BJ (cell line): Measurements from ENCODE around the gene FAM20A. TPM values are rescaled to one million over a fixed set of nuclear protein-coding genes. Genes with fewer than 3 reads are reported as not detected.

Experiments
- CTCF ChIA-PET: fragments of 350-600 bp; formaldehyde crosslinking; extraction: SDS; loops from one replicate; lab custom pipeline; 2021; ENCODE audit warnings: antibody characterized with exemption, inconsistent platforms; lab: Yijun Ruan, JAX
- POLR2A ChIA-PET: fragments of 300-600 bp; sonication (Branson Sonifier 250); formaldehyde crosslinking; extraction: SDS; loops from one replicate; lab custom pipeline; 2021; ENCODE audit warnings: antibody characterized with exemption; lab: Charles Lee
- DNase-seq: peaks from one replicate; pipeline ENCODE4 v3.0.0-alpha.2; 2011; ENCODE audit warnings: low read depth
- H3K27me3 ChIP-seq: 2 replicates; pipeline ENCODE4 v1.6.0; 2011; ENCODE audit warnings: low read length; ENCODE audit not compliant: control insufficient read depth, insufficient read depth
- H3K36me3 ChIP-seq: 2 replicates; pipeline ENCODE4 v1.5.1; 2011; ENCODE audit warnings: low read length; ENCODE audit not compliant: control insufficient read depth, insufficient read depth
- H3K4me3 ChIP-seq: 2 replicates; pipeline ENCODE4 v1.5.1; 2011; ENCODE audit warnings: low read depth, mild to moderate bottlenecking, control low read depth, low read length
- CTCF ChIP-seq: IDR thresholded peaks from 2 replicates; pipeline ENCODE4 v1.5.1; 2011; ENCODE audit warnings: low read depth, mild to moderate bottlenecking, control low read depth, inconsistent platforms, low read length, moderate library complexity; ENCODE audit not compliant: insufficient read depth
- polyA plus RNA-seq: library from polyadenylated mRNA; depleted of rRNA; stranded (reverse); fragments of >200 nt; gene quantifications from 2 replicates; pipeline ENCODE4 v1.2.3, GENCODE V29; 2011

The FAM20A gene
- polyA plus RNA-seq, 1 experiment = 24.1 TPM

- Histone ChIP-seq H3K27me3 (no peaks in the 10 kb centered on the region), H3K4me3 (no peak overlapping the region), H3K36me3 (no peaks in the 10 kb centered on the region)
- no peak for DNase-seq
- TF ChIP-seq CTCF = no peak
- POLR2A ChIA-PET = interaction anchor here (0.6 kb wide), 1 partner anchor 68 kb away, joined by 9 read pairs; no protein-coding TSS in a partner anchor
- CTCF ChIA-PET = interaction anchor here (0.7 to 2.7 kb wide), 11 partner anchors 8 to 140 kb away, joined by 3 to 9 read pairs (median 5); partner anchors contain the start of gene FAM20A
Observed at GRCh38 chr17:68592682-68593641, 8.2 kb downstream of the FAM20A start.

DNA sequence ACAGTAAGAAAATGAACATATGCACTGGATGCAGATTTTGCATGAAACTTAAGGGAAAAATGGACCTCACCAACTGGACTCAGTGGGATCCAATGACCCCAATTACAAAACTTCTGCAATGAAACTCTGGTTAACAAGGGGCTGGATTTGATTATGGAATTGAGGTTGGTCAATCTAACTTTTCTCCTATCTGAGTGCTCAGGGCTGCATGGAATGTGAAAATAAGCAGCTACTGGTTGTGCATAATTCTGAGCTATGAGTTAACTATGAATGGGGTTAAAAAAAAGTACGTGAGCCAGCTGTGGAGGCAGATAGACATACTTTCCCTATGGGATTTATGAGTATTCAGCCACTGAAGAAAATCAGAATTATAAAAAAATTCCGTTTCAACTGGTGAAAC, 9.2 kb downstream of the FAM20A start:
- Histone ChIP-seq H3K27me3 (no peaks in the 10 kb centered on the region), H3K36me3 (no peaks in the 10 kb centered on the region), H3K4me3 (no peak overlapping the region)
- ChIA-PET CTCF (interaction anchor here (0.7 to 2.7 kb wide), 7 partner anchors 9 to 168 kb away, joined by 3 to 9 read pairs (median 5); partner anchors contain the start of gene FAM20A), POLR2A (interaction anchor here (0.6 kb wide), 1 partner anchor 67 kb away, joined by 9 read pairs; no protein-coding TSS in a partner anchor)
- DNase-seq = no peak
- no peak for TF ChIP-seq CTCF

DNA sequence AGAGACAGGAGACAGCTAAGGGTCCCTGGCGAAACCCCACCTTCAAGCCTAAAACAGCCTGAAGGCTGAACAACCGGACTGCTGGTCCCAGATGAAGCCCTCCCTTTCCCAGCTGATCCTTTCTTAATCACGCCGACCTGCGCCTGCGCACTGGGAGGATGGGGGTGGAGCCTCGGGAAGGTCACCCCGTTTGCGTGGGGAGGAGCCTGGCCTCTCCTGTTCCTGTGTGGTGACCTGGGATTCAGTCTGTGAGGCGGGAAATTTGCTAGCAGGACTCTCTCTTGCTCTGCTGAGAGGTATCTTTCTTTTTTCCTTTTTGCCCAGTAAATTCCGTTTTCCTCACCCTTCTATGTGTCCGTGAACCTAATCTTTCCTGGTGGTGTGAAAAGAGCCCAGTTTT, 9.6 kb downstream of the FAM20A start:
- no peak for TF ChIP-seq CTCF
- DNase-seq = no peak
- H3K27me3 ChIP-seq = no peaks in the 10 kb centered on the region
- H3K36me3 ChIP-seq = no peaks in the 10 kb centered on the region
- no peak overlapping the region for H3K4me3 ChIP-seq
- POLR2A ChIA-PET = no interaction called here
- CTCF ChIA-PET = interaction anchor here (0.7 to 2.7 kb wide), 5 partner anchors 10 to 168 kb away, joined by 3 to 9 read pairs (median 5); partner anchors contain the start of gene FAM20A

DNA sequence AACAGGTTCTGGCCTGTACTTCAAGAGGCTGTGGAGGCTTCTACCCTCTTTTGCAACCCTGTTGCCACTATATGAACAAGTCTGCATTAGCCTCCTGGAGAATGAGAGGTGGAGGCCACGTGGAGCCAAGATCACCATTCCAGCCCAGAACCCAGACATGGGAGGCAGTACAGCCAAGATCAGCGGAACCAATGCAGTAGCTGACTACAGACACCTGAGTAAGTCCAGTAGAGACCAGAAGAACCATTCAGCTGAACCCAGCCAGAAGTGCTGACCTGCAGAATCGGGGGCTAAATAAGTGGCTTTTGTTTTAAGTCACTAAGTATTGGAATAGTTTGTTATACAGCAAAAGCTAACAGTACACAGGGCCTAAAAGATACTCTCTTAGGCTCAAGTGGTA, 12.1 kb downstream of the FAM20A start:
- ChIA-PET CTCF (interaction anchor here (1.8 kb wide), 1 partner anchor 25 kb away, joined by 6 read pairs; no protein-coding TSS in a partner anchor), POLR2A (no interaction called here)
- no peak for TF ChIP-seq CTCF
- Histone ChIP-seq H3K36me3 (no peaks in the 10 kb centered on the region), H3K4me3 (no peak overlapping the region), H3K27me3 (no peaks in the 10 kb centered on the region; the same call in 1 of the 2 replicates)
- no peak for DNase-seq

DNA sequence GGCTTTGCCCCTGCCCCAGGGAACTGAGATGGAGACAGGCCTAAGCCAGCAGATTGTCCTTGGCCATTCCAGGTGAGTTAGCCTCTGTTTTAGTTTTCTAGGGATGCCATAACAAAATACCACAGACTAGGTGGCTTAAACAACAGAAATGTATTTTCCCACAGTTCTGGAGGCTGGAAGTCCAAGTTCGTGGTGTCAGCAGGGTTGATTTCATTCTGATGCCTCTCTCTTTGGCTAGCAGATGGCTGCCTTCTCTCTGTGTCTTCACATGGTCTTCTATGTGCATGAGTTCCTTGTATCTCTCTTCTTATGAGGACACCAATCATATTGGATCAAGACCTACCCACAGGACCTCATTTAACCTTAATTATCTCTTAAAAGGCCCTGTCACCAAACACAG, 12.8 kb downstream of the FAM20A start:
- Histone ChIP-seq H3K4me3 (no peak overlapping the region), H3K36me3 (no peaks in the 10 kb centered on the region), H3K27me3 (no peaks in the 10 kb centered on the region; the same call in 1 of the 2 replicates)
- no peak for DNase-seq
- POLR2A ChIA-PET = interaction anchor here (0.9 kb wide), 1 partner anchor 8 kb away, joined by 4 read pairs; no protein-coding TSS in a partner anchor
- CTCF ChIA-PET = interaction anchor here (1.5 kb wide), 1 partner anchor 8 kb away, joined by 4 read pairs; no protein-coding TSS in a partner anchor
- no peak for TF ChIP-seq CTCF
